Activated naive CD8-positive, alpha-beta T cell treated with anti-CD3 and anti-CD28 coated beads for 36 hours (primary cell): ENCODE measurements around the gene IRF7. TPM values are rescaled to one million over a fixed set of nuclear protein-coding genes. Genes with fewer than 3 reads are reported as not detected.

Experiments used
- DNase-seq: peaks from one replicate; pipeline ENCODE4 v3.0.0; 2021
- H3K27ac Mint-ChIP-seq: one replicate; pipeline ENCODE4 v1.8.0; 2022; ENCODE audit warnings: mild to moderate bottlenecking, moderate library complexity, mixed read lengths
- H3K27me3 Mint-ChIP-seq: one replicate; pipeline ENCODE4 v1.8.0; 2022; ENCODE audit warnings: mild to moderate bottlenecking, mixed read lengths
- H3K36me3 Mint-ChIP-seq: one replicate; pipeline ENCODE4 v1.8.0; 2021; ENCODE audit warnings: mild to moderate bottlenecking, mixed read lengths
- H3K4me1 Mint-ChIP-seq: one replicate; pipeline ENCODE4 v1.8.0; 2021; ENCODE audit warnings: mixed read lengths
- H3K4me3 Mint-ChIP-seq: one replicate; pipeline ENCODE4 v1.8.0; 2022; ENCODE audit warnings: mild to moderate bottlenecking, moderate library complexity, mixed read lengths
- H3K9me3 Mint-ChIP-seq: one replicate; pipeline ENCODE4 v1.8.0; 2022; ENCODE audit warnings: mixed read lengths
- total RNA-seq, 2 experiments: library from RNA; stranded (reverse); gene quantifications; one replicate each; pipeline ENCODE4 v1.2.3, GENCODE V29; 2021

Gene IRF7
- total RNA-seq, 2 experiments from 2014 or later = 60.6 to 61.2 TPM

GRCh38 chr11:563066-563811, 52.5 kb downstream of the IRF7 start:
- Mint-ChIP-seq H3K27me3 (no peaks in the 10 kb centered on the region), H3K4me1 (peaks cover 9% of the 10 kb centered on the region), H3K36me3 (peaks cover 5% of the 10 kb centered on the region), H3K4me3 (no peak overlapping the region), H3K27ac (no peak overlapping the region), H3K9me3 (no peaks in the 10 kb centered on the region)
- no peak for DNase-seq

Other genes starting within 250 kb of the IRF7 start
- gene B4GALNT4, start 246.5 kb downstream of the IRF7 start, total RNA-seq = 1 to 10 TPM; 1.1 to 1.9 TPM
- gene PKP3, start 221.7 kb downstream of the IRF7 start, total RNA-seq = not detected
- 10 to 100 TPM; 26.4 to 27.2 TPM for gene SIGIRR, start 201.0 kb downstream of the IRF7 start, total RNA-seq
- 10 to 100 TPM; 22.2 to 22.9 TPM for gene ANO9, start 173.9 kb downstream of the IRF7 start, total RNA-seq
- 10 to 100 TPM; 17.3 to 18.2 TPM for gene PTDSS2, start 165.7 kb downstream of the IRF7 start, total RNA-seq
- gene RNH1, start 108.7 kb downstream of the IRF7 start, total RNA-seq = 10 to 100 TPM; 94.7 to 97.2 TPM
- 10 to 100 TPM; 46.0 to 48.7 TPM for gene HRAS, start 80.4 kb downstream of the IRF7 start, total RNA-seq
- gene LRRC56, start 78.4 kb downstream of the IRF7 start, total RNA-seq = 1 to 10 TPM; 1.4 to 2.2 TPM
- 1 to 10 TPM; 1.2 to 1.3 TPM for gene LMNTD2, start 55.2 kb downstream of the IRF7 start, total RNA-seq
- gene RASSF7, start 55.0 kb downstream of the IRF7 start, total RNA-seq = 10 to 100 TPM in 1 of 2 experiments, 1 to 10 TPM in 1; 9.8 to 11.5 TPM
- gene PHRF1, start 39.5 kb downstream of the IRF7 start, total RNA-seq = 10 to 100 TPM; 42.3 to 44.3 TPM
- not detected for gene CDHR5, start 9.0 kb upstream of the IRF7 start, total RNA-seq
- not detected for gene SCT, start 11.2 kb upstream of the IRF7 start, total RNA-seq
- under 1 TPM; 0.26 to 0.37 TPM for gene DRD4, start 21.3 kb upstream of the IRF7 start, total RNA-seq
- gene DEAF1, start 79.3 kb upstream of the IRF7 start, total RNA-seq = 10 to 100 TPM; 46.1 to 49.7 TPM
- 1 to 10 TPM; 7.6 to 9.2 TPM for gene TMEM80, start 79.9 kb upstream of the IRF7 start, total RNA-seq
- 10 to 100 TPM; 13.3 to 15.9 TPM for gene EPS8L2, start 90.3 kb upstream of the IRF7 start, total RNA-seq
- 100 to 1,000 TPM; 231 to 243 TPM for gene TALDO1, start 131.5 kb upstream of the IRF7 start, total RNA-seq
- gene GATD1, start 161.5 kb upstream of the IRF7 start, total RNA-seq = 10 to 100 TPM; 47.7 to 51.9 TPM
- gene CEND1, start 174.1 kb upstream of the IRF7 start, total RNA-seq = 1 to 10 TPM in 1 of 2 experiments, under 1 TPM in 1; 0.94 to 1.0 TPM
- 10 to 100 TPM; 54.4 to 56.5 TPM for gene SLC25A22, start 182.3 kb upstream of the IRF7 start, total RNA-seq
- 10 to 100 TPM; 29.4 to 30.5 TPM for gene PIDD1, start 189.3 kb upstream of the IRF7 start, total RNA-seq
- 1,000 to 10,000 TPM; 3,139 to 3,274 TPM for gene RPLP2, start 194.0 kb upstream of the IRF7 start, total RNA-seq
- 10 to 100 TPM; 32.7 to 34.7 TPM for gene PNPLA2, start 203.0 kb upstream of the IRF7 start, total RNA-seq
- 1 to 10 TPM in 1 of 2 experiments, under 1 TPM in 1; 0.76 to 1.1 TPM for gene CRACR2B, start 212.0 kb upstream of the IRF7 start, total RNA-seq
- gene CD151, start 217.0 kb upstream of the IRF7 start, total RNA-seq = 10 to 100 TPM; 47.3 to 51.1 TPM
- gene POLR2L, start 226.6 kb upstream of the IRF7 start, total RNA-seq = 100 to 1,000 TPM; 121 to 134 TPM
- 10 to 100 TPM; 12.8 to 16.2 TPM for gene TSPAN4, start 226.9 kb upstream of the IRF7 start, total RNA-seq